GM19438 (cell line): ENCODE measurements around the gene HOXB4.
A peak's percentile ranks its signal among the peaks of the same experiment; 100 is the strongest.

Experiments
- ATAC-seq: cut with Tn5 transposase; IDR thresholded peaks from one replicate; pipeline ENCODE4 v1.9.1; 2021; ENCODE audit warnings: low read depth; ENCODE audit not compliant: unreplicated experiment

Gene HOXB4

DNA sequence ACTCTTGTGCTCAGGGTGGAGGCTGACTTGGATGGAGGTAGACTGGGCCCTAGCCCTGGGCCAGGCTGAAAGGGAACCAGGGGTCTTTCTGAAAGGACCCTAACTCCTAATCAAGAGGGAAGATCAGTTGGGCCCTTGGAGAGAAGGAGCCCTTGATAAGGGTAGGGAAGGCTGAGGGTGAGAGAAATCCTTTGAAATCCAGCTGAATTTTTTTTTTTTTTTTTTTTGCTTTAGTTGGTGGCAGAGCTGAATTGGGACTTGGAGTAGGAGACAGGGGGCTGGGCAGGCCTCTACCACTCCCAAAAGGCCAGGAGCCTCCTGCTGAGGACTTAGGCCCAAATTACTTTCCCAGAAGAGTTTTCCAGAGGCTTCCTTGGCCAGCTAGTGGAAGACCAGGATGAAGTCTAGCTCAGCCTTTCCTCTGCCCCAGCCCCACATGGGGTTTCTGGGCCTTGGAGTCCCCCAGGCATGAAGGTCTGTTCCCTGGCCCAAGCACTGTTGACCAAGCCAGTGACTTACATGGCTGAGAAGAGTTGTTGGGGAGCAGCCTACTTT lies 12.5 kb upstream of the HOXB4 start:
- ATAC-seq = no peak

DNA sequence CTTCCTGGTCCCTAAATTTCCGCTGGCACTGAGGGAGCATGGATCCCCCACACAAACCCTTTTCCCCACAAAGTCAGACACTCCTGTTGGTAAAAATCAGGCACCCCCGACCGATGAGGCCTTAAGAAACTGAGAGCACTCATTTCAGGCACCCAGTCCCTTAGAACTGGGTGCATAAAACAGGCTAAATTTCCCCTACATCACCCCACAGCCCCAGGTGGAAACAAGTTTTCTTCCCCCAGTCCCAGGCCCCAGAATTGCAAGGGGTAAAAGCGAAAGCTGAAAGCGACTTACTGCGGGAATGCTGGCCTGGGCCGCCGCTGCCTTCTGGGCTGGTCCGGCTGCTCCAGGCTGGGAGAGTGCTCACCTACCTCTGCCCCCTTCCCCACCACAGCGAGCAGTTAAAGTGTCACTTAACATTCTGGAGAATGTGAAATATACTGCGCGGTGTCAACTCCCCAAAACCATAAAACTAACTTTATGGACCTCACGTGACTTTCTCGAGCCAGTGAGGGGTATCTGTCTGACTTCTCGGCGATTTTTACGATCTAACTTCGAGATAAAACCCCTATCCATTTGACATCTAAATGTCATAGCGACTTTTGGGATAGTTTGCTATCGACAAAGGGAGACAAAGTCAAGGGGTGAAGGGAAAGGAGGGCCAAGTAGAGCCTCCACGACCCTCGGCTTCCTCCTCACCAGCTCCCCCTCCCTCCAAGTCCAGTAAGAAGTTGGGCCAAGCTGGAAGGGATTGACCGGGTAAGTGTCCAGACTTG lies 11.9 kb upstream of the HOXB4 start, which contains the start of gene HOXB3:
HOXB3 (minus strand) TSS at position 411 of the 776 bp plus-strand sequence. CDS start 37,767 bp downstream, outside the sequence.
- ATAC-seq = no peak

DNA sequence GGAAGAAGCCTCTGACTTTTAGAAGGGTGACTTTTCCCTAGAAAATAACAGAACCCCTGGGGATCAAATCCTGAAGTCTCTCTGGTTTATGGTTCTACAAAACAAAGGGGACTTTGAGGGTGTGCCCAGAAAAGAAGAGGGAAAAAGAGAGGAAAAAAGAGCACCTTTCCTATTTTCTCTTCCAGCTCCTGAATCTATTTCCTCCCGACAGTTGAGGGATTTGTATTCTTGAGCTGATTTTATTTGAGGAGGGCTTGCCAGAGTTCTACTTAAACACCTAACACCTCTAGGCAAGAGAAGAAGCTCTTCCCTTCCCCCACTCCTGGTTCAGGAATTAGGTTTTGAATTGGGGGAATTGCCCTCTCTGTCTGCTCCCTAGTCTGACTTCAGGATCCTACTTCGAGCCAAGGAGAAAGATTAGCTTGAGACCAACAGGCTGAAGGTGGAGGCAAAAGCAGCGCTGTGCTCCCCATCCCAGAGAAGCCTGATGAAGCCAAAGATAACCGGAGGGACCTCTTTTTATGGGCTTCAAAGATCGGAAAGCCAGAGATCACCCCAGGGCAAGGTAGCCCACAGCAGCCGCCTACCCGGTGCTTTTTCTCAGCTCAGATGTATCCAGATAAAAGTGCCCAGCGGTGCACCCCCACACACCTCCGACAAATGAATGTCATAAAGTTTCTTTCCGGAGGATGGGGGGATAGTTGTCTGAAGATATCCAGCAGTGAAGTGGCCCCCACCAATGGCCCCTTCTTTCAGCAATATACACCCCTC lies 11.1 kb upstream of the HOXB4 start:
- no peak for ATAC-seq

DNA sequence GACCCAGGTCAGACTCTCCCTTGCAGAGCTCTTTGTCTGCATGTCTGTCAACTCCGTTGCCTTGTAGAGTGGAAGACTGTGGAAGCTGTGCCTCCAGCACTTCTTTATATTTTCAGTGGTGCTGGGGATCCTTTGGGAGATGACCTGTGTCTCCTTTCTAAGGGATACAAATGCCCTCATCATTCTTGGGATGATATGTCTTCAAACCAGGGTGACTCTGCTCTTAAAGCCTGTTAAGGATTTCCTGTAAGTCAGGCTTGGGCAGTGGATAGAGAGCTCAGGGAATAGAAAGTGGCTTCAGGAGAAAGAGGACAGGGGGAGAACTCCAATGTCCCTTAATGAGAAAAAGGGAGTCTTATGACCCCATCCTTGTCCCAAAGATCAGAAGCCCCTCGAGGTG lies 10.4 kb upstream of the HOXB4 start:
- ATAC-seq = no peak

DNA sequence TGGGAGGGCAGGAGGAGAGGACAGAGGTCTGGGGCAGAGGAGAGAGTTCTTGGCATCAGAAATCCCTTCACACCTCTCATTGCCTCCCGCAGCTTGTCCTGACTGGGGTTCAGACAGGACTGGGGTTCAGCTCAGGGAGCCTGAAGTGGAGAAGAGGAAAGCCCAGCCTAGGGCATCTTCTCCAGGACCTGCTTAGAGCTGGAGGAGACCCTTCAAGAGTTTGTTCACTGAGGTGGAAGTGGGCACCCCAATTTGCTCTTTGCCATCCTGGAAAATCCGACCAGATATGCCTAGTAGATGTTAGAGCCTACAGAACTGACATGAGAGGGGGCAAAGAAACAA lies 9.9 kb upstream of the HOXB4 start:
- no peak for ATAC-seq

DNA sequence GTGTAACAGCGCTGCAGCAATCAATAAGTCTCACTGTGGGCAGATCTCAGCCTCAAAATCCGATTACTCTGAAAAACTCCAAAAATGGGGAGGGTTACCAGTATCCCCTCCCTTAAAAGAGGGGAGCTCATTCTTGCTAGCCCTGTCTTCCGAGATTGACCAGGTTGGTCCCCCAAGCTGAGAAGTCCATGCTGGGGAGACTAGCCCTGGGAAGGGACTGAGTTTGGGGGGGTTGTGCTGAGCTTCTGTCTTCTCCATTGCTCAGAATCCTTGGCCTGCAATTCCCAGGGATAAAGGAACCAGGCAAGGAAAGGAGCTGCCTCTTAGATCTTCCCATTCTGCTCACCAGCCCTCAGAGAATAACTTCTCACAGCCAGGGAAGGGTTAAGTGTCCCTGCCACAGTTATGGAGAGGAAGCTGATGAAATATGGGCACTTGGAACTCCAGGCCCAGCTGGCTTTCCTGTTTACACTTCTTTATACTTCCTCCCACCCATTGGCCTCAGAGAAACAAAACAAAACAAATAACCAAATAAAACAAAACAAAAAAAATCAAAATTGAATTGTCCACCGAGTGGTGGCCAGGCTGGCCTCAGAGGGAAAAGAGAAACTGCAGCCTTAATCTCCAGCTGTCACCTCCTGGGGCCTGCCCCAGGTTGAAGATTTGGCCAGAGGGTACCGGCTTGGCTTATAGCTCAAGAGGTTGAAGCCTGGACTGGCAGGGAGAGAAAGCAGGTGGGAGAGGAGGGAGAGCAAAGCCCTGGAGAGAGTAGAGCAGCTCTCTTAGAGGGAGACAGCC lies 9.3 kb upstream of the HOXB4 start:
- no peak for ATAC-seq

DNA sequence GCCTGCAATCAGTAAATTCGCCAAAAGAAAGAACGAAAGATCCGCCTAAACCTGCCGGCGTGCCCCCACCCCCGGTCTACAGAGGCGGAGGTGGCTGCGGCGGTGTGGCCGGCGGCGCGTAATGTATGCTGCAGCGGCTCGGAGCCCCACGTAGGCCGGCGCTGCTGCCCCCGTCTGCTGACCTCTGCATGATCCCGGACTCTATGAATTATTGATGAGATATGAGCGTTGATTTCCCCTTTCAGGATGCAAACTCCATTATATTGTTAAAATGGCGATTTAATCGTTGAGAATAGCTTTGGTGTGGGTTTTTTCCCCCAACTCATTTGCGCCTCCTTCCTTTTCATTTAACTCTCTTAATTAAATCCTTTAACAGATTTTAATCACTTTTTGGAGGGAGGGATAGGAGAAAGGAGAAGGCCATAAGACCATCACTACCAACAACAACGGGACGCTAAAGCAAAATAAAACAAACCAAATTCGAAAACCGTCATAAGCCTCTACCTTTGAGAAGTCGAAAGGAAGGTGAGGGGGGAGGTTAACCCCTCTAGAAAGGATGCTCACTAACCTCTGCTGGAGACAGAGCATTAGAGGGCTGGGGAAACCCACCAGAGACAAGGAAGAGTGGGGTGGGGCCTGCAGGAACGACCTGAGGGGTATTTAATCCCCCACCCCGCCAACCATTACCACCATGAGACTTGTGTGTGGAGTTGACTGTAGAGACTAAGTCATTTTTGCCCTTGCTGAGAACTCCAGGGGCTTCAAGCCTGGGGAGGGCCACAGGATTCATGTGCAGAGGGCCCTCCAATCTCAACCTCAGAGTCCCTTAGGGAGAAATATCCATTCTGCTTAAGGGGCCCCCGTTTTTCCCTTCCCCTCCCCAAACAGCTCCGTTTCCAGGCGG lies 8.5 kb upstream of the HOXB4 start:
- no peak for ATAC-seq

DNA sequence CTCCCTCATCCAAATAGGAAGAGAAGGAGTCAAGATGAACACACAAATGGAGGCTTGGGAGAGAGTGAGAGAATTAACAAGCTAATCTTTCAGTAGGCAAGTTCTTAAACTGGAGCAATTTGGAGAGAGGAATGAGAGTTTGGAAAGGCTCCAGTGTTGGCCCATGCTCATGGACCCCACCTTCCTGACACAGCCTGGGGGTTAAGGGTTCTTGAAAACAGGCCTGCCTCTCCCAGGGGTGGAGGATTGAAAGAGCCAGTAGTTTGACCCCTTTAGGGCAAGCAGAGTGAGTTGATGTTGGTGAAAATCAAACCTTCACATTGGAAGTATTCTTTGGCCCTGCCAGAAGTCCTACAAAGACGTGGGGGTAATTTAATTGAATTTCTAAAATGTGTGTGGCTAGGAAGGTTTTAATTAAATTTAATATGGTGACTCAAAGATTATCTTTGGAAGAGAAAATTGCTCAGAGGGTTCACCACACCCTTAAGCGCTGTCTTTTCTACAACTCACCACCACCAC lies 6.1 kb upstream of the HOXB4 start:
- no peak for ATAC-seq

DNA sequence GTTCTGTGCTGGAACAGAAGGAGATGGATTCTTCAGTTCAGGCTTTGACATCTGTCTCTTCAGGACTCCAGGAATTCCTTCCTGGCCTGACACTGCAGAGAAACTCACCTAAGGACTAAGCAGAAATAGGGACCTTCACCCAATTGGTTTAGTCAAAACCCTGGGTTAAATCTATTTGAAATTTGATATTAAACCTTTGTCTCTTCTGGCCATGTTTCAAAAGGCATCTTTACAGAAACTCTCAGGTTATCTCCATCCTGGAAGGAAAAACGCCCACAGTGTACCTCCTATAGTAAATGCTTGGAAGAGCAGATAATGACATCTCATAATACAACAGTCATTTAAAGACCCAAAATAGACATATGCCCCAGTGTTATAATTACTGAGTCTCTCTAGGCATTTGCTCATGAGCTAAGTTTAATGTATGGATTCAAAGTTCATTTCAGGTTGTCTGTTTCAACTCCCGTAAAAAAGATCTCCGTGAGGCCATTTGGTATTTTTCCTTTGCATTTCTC lies 5.6 kb upstream of the HOXB4 start:
- no peak for ATAC-seq

DNA sequence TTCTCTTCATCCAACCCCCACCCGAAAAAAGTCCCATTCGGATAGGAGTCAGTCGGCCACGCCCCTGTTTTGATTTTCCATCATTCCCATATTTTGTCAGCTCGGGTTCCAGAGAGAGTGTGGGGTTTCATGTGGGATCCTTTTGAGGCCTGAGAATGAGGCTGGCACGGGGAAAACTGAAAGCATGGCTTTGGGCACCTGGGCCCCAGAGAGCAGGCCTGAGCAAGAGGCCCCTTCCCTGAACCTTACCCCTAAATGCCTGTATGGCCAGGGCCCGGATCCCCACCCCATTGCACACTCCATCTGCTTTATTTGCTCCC lies 4.6 kb upstream of the HOXB4 start:
- ATAC-seq = no peak

DNA sequence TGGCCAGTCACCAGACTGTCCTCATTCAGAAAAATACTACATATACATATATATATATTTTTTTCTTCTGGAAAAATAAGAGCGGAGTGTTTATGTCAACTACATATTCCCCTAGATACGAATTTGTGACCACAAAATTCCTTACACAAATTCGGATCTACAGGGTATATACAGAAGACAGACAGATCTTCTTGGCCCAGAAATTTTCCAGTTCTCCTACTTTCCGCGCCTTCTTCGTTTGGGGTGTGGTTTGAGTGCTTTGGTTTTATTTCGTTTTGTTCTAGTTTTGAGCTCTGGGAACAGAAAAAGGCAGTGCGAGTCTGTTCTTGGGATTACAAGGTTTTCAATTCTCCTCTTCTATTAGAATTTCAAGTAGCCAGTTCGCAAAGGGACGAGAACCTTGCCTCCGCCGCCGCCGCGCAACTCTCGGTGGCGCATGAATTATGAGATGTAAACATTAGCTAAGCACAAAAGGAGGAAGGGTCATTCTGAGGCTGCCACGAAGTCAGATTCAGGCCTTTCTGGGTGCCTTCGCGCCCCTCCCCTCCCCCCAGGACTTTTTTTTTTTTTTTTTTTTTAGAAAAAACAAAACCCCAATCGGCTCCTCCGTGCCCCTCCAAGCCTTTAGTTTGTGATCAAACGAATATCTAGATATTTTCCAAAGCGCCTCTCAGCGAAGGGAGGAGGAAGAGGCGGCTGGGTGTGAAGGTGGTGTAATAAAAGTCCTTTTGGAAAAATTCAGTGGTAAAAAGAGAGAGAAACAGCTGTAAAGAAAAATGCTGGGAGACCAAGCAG lies 1.8 kb upstream of the HOXB4 start:
- ATAC-seq = no peak

DNA sequence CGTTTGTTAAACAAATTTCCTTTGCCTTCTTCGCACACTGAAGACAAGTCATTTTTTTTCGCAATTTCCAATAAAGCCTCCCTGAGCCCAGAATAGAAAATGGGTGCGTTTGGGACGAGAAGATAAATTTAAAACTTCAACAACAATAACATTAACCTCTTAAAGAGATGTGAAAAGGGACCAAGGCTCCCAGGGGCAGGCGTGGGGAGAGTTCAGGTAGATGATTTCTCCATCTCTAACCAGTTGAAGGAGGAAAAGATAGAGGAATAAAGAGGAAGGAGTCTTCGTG lies 1.3 kb upstream of the HOXB4 start:
- no peak for ATAC-seq

DNA sequence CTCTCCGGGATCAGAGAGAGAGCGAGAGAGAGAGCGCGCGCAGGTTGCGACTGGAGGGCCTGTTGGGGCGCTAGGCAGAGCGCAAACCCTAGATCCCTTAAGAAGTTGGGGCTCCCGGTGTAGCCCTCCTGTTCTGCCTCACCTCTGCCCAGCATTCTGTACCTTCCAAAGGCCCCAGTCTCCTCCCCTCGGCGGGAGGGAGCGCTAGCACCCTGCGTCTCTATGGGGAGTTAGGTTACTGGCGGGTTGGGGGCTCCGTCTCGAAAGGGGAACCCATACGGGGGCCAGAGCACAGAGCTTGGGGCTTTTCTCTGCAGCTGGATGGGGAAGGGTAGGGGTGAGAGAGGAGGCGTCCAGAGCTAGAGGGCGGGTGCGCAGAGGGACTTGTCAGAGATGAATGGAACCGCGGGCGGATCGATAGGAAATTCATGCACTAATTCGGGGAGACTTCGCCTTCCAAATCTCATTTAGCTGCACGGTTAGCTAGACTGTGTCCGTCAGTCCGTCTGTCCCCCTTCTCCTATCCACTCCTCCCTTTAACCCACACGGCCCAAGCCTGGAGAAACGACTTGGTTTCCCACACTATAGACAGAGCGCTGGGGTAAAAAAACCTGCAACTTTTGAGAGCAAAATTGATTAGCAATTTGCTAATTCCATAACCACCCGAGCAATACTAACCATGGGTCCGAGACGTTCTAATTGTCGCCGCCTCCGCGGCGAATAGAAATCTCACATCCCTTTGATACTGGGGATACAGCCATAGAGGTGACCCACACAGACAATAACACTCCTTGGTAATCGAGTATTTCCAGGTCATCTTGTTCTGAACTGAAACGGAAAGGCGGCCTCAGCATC lies 693 bp upstream of the HOXB4 start:
- peak; percentile 18 for ATAC-seq

DNA sequence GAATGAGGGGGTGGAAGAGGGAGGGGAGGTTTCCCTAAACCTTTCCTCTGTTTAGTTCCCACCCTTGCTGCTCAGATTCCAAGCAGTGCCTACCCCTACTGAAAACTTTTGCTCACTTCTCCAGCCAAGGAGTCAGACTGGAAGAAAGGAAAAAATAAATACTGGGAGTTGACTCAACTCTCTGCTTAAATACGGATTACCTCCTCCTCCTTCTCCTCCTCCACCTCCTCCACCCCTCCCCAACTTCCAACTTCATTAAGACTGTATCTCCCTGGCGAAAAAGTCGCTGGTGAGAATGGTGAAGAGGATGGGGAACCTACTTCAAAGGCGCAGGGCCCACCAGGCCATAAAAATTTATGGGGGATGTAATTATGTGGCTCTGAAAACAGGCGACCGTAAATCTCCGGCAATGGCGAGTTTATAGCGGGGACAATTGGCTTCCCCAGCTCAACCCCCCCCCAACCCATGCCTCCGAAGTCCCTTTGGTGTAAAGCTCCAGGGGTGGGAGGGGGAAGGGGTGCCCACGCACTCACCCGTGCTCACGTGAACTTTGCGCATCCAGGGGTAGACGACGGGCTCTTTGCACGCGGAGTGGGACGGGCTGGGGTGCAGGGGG lies 712 bp downstream of the HOXB4 start:
- ATAC-seq = no peak

DNA sequence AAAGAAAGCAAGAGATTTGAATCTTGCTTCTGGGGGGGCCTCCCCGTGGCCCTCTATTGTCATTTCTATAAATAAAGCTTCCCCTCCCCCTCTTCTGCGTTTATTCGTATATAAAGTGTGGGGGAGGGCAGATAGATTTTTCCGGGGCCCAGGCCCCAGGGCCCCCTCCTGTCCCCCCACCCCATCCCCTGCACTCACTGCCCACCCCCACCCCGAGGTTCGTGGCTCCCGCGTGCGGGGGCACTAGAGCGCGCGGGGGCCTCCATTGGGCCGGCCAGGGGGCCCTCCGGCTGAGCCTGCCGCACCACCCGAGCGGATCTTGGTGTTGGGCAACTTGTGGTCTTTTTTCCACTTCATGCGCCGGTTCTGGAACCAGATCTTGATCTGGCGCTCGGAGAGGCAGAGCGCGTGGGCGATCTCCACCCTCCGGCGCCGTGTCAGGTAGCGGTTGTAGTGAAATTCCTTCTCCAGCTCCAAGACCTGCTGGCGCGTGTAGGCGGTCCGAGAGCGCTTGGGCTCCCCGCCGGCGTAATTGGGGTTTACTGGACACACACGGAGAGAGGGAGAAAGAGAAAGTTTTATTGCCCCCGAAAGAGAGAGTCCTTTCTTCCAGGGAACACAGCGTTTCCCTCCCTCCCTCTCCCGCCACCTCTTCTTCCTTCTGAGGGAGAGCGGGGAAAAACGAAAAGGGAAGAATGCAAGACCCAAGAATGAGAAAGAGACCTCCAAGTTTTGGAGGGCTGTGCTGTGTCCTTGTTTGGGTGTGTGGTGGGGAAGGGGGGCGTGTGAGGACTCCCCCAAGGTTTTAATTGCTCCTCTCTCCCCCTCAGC lies 1.5 kb downstream of the HOXB4 start:
- ATAC-seq = no peak

DNA sequence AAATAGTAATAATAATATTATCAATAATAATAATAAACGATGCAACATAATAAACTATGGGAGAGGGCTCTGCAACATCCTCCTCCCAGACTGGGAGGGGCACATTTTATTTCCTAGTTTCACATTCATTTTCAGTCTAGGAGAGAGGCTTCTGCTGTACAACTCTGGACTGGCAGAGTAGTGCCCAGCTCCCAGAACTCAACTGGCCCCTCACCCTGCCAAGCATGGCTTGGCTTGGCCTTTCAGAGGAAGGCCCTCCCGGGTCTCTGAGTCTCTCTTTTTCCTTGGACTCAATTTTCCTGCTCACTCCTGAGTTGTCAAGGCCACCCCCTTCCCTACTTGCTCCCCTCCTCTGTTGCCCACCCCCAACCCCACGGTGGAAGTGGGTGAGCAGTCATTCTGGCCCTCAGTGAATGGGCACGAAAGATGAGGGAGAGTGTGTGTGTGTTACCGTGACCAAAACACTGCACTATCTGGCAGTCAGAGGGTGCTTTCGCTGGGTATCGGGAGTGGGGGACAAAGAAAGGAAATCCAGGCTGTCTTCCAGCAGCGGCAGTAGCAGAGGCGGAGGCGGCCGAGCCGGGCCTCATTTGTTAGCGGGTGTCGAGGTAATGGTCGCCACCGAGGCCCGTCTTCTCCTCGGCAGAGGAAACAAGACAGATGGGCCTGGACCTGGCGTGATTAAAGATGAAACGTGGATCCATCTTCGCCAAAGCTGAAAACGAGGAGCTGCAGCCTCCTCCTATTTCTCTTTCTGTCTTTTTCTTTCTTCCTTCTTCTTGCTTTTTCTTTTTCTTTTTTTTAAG lies 2.3 kb downstream of the HOXB4 start:
- ATAC-seq = no peak
